Activated T-helper 2 cell treated with anti-CD3 and anti-CD28 coated beads, Interferon-gamma antibody, Interleukin-2, Interleukin-4, amounts not matched to agents 10 μg/mL and 5 μg/mL and 100 μg/mL, durations not matched to agents 14 hours and 24 hours and 36 hours (primary cell): ENCODE measurements around the gene CAMTA1. TPM values are rescaled to one million over a fixed set of nuclear protein-coding genes. Genes with fewer than 3 reads are reported as not detected.

Experiments used
- DNase-seq: peaks from one replicate; pipeline ENCODE4 v3.0.0; 2021; ENCODE audit warnings: low spot score
- H3K27ac Mint-ChIP-seq: one replicate; pipeline ENCODE4 v1.8.0; 2021; ENCODE audit warnings: mixed read lengths
- H3K27me3 Mint-ChIP-seq: one replicate; pipeline ENCODE4 v1.8.0; 2021; ENCODE audit warnings: low read depth, mixed read lengths
- H3K36me3 Mint-ChIP-seq: one replicate; pipeline ENCODE4 v1.8.0; 2021; ENCODE audit warnings: low read depth, mixed read lengths
- H3K4me1 Mint-ChIP-seq: one replicate; pipeline ENCODE4 v1.8.0; 2021; ENCODE audit warnings: low read depth, mixed read lengths
- H3K4me3 Mint-ChIP-seq: one replicate; pipeline ENCODE4 v1.8.0; 2021; ENCODE audit warnings: low read depth, mild to moderate bottlenecking, moderate library complexity, mixed read lengths
- H3K9me3 Mint-ChIP-seq: one replicate; pipeline ENCODE4 v1.8.0; 2021; ENCODE audit warnings: mixed read lengths
- intact Hi-C: fragments of 100-400 bp; cut with micrococcal nuclease; formaldehyde crosslinking; loops from one replicate; pipeline ENCODE4 v1.15.1; 2023
- total RNA-seq: library from RNA; stranded (reverse); gene quantifications from 2 replicates; pipeline ENCODE4 v1.2.3, GENCODE V29; 2022

Gene CAMTA1
- total RNA-seq, 1 donor from 2014 or later = 62.9 TPM

DNA sequence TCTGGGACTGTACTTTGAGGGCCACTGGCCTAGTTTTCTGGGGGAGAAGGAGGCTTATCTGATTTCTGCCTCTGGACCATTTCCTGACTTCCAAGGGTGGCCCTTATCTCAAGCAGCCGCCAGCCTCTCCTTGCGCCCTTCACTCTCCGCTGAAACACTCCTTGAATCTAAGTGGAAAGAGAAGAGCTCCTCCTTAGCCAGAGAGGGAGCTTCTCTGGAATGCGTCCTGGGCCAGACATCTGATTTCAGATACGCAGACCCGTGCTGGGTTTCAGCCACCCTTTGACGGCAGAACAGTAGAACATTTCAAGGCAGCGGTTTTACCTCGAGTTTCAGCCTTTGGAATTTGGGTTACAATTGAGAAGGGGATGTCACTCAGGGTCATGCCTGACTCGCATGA, 308.0 kb downstream of the CAMTA1 start:
- H3K27ac Mint-ChIP-seq = no peak overlapping the region
- DNase-seq = no peak
- H3K27me3 Mint-ChIP-seq = no peaks in the 10 kb centered on the region
- intact Hi-C loops = no loop called here
- no peaks in the 10 kb centered on the region for H3K36me3 Mint-ChIP-seq
- no peak overlapping the region for H3K4me3 Mint-ChIP-seq
- no peaks in the 10 kb centered on the region for H3K9me3 Mint-ChIP-seq
- H3K4me1 Mint-ChIP-seq = no peaks in the 10 kb centered on the region

DNA sequence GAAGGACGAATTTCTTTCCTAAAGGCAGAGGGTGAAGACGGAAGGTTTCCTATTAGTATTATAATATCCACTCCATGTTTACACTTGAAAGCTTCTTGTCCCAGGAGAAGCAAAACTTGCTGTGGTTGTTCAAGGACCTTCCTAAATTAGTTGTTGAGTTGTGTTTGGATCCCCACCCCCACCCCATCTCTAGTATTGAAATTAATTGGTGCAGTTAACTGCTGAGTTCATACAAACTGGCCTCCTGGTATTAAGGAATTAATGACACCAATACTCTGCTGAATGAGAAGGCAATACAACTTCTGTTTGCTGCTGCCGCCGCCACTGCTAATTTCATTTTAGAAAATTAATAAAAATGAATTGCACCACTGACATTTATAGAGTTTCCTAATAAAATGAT, 308.8 kb downstream of the CAMTA1 start:
- no peak for DNase-seq
- H3K36me3 Mint-ChIP-seq = no peaks in the 10 kb centered on the region
- no peak overlapping the region for H3K4me3 Mint-ChIP-seq
- no peaks in the 10 kb centered on the region for H3K27me3 Mint-ChIP-seq
- no peak overlapping the region for H3K27ac Mint-ChIP-seq
- intact Hi-C loops = no loop called here
- H3K9me3 Mint-ChIP-seq = no peaks in the 10 kb centered on the region
- no peaks in the 10 kb centered on the region for H3K4me1 Mint-ChIP-seq

DNA sequence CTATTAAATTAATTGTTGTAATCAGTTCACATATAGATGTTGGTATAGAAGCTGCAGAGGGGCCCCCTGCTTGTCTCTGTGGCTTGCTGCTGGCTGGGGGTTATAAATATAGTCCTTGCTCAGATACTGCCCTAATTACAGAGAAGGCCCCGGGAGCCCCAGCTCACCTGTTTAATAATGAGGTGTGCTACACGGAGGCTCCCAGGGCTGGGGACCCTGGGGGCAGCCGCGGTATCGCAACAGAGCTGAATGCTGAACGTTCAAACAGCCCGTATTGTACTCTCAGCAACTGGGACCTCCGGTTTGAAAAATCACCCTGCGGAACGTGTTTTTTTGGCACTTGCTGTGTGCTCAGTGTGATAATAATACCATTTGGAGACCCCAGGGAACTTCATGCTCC, 309.3 kb downstream of the CAMTA1 start:
- H3K4me1 Mint-ChIP-seq = no peaks in the 10 kb centered on the region
- no peak for DNase-seq
- H3K27me3 Mint-ChIP-seq = no peaks in the 10 kb centered on the region
- intact Hi-C loops = no loop called here
- H3K36me3 Mint-ChIP-seq = no peaks in the 10 kb centered on the region
- no peaks in the 10 kb centered on the region for H3K9me3 Mint-ChIP-seq
- no peak overlapping the region for H3K27ac Mint-ChIP-seq
- no peak overlapping the region for H3K4me3 Mint-ChIP-seq

DNA sequence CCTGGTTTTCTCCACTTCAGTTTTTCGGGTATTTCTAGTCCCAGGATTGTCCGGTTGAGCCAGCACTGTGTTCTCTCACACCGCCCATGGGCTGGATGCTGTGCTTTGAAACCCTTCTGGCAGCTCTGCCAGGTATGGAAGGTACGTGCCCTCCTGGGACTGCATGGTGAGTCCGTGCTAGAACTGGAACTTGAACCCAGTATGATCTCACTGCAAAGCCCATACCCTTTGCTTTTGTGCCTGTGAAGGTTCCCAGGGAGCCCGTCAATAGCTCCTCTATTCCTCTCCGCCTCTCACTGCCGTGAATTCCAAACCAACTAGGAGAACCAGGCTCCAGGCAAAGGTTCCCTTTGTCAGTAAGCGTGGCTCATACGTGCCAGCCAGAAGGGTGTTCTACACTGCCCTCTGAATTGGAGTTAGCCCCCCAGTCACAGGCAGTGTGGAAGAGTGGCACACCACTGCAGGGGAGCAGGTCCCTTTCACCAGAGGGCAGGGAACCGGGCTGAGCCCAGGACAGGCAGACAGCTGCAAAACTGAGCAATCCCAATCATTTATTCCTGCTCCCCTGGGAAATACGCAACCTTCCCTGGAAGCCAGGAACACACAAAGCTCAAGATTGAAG, 310.2 kb downstream of the CAMTA1 start:
- no peak for DNase-seq
- H3K27me3 Mint-ChIP-seq = no peaks in the 10 kb centered on the region
- H3K9me3 Mint-ChIP-seq = no peaks in the 10 kb centered on the region

DNA sequence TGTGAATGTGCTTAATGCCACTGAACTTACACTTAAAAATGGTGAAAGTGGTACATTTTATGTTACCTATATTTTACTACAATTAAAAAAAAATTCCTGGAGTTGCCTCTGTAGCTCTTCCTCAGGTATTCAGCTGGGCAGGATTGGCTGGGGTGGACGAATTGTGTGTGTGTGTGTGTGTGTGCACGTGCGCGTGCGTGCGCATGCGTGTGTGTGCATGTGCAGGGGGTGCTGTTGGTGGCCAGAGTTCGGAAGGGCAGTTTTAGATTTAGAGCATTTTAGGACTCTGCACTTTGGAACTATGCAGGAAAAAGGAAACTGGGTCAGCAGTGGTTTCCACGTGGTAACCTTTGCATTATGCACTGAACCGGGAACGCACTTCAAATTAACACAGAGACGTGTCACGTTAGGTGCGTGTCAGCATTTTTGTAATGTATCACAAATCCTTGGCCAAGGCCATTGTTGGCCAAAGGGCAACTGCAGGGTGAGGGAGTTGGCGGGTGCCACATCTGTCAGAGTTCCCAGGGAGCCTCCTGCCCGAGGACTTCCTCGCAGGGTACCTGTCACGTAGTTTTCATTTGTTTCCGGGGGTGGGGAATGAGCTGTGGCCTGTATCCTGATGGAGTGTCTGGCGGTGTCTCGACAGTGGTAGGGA, 312.8 kb downstream of the CAMTA1 start:
- H3K36me3 Mint-ChIP-seq = no peaks in the 10 kb centered on the region
- no peak overlapping the region for H3K4me3 Mint-ChIP-seq
- no peaks in the 10 kb centered on the region for H3K9me3 Mint-ChIP-seq
- H3K27ac Mint-ChIP-seq = no peak overlapping the region
- no peaks in the 10 kb centered on the region for H3K4me1 Mint-ChIP-seq
- H3K27me3 Mint-ChIP-seq = no peaks in the 10 kb centered on the region
- intact Hi-C loops = no loop called here
- no peak for DNase-seq

More for the DNA sequence above, 310.2 kb downstream of the CAMTA1 start:
- H3K36me3 Mint-ChIP-seq = no peaks in the 10 kb centered on the region
- H3K4me3 Mint-ChIP-seq = no peak overlapping the region
- intact Hi-C loops = no loop called here
- H3K4me1 Mint-ChIP-seq = no peaks in the 10 kb centered on the region
- H3K27ac Mint-ChIP-seq = no peak overlapping the region

DNA sequence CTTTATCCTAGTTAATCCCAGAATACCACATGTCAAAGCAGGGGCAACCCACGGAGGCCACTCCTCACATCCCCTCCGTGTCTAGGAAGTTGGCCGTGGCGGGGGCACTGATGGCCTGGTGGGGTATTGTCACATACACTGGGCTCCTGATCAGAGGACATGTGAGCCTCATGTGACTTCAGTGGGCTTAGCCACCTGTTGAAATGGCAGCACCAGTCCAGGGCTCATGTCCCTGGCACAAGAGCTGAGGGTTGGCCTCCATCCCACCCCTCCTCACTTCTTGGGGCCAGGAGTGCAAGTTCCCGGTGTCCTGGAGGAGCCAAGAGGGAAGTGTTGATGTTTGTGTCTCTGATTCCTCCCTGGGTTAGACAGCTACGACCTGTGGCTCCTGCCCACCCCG, 313.4 kb downstream of the CAMTA1 start:
- intact Hi-C loops = no loop called here
- no peak overlapping the region for H3K4me3 Mint-ChIP-seq
- no peak overlapping the region for H3K27ac Mint-ChIP-seq
- no peaks in the 10 kb centered on the region for H3K4me1 Mint-ChIP-seq
- H3K27me3 Mint-ChIP-seq = no peaks in the 10 kb centered on the region
- no peaks in the 10 kb centered on the region for H3K9me3 Mint-ChIP-seq
- DNase-seq = no peak
- no peaks in the 10 kb centered on the region for H3K36me3 Mint-ChIP-seq

DNA sequence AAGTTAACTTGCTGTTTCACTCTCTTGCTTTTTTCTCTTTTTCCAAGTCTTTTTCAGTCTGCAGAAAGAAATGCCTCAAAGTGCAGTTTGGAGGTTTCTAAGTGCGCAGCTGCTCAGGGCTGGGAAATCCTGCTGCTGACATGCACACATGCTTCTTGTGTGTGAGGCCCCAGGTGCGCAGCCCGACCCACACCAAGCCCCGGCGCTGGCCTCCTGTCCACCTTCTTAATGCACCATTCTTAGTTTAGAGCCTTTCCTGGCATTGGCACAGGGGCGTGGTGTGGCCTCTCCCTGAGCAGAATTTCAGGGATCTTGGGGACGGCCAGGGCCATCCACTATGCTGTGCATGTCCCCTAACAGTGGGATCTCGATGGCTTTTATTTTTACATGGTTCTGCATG, 315.2 kb downstream of the CAMTA1 start:
- H3K27me3 Mint-ChIP-seq = no peaks in the 10 kb centered on the region
- no peaks in the 10 kb centered on the region for H3K9me3 Mint-ChIP-seq
- DNase-seq = no peak
- H3K27ac Mint-ChIP-seq = no peak overlapping the region
- no peaks in the 10 kb centered on the region for H3K36me3 Mint-ChIP-seq
- H3K4me1 Mint-ChIP-seq = no peaks in the 10 kb centered on the region
- intact Hi-C loops = no loop called here
- no peak overlapping the region for H3K4me3 Mint-ChIP-seq

DNA sequence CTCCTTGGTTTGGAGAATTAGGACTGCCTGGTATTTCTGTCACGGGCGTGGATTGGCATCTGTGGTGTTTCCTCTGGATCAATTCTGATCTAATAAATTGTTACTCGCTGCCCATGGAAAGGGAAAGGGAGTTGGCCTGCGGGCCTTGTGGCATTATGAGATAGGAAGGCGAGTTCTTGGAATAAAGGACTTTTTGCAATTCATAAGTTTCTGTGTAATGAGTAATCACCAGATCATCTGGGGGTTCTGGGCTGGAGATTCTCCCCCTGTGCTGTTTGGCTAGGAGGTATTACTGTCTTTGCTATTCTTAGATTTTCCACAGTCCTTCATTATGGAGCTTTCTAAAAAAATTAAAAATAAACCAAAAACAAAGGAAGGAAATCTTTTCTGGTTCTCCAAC, 315.9 kb downstream of the CAMTA1 start:
- Mint-ChIP-seq H3K4me1 (no peaks in the 10 kb centered on the region), H3K27me3 (no peaks in the 10 kb centered on the region), H3K27ac (no peak overlapping the region), H3K9me3 (no peaks in the 10 kb centered on the region), H3K36me3 (no peaks in the 10 kb centered on the region), H3K4me3 (no peak overlapping the region)
- no peak for DNase-seq
- intact Hi-C loops = no loop called here

DNA sequence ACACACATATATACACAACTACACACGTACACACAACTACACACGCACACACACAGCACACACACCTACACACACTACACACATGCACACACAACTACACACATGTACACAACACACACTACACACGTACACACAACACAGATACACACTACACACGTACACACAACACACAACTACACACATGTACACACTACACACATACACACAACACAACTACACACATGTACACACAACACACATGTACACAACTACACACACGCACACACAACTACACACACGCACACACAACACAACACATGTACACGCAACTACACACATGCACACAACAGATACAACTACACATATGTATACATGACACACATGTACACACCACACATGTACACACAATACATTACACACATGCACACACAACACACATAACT, 318.1 kb downstream of the CAMTA1 start:
- intact Hi-C loops = no loop called here
- Mint-ChIP-seq H3K36me3 (no peaks in the 10 kb centered on the region), H3K27me3 (no peaks in the 10 kb centered on the region), H3K4me1 (no peaks in the 10 kb centered on the region), H3K4me3 (no peak overlapping the region), H3K9me3 (no peaks in the 10 kb centered on the region), H3K27ac (no peak overlapping the region)
- DNase-seq = no peak

DNA sequence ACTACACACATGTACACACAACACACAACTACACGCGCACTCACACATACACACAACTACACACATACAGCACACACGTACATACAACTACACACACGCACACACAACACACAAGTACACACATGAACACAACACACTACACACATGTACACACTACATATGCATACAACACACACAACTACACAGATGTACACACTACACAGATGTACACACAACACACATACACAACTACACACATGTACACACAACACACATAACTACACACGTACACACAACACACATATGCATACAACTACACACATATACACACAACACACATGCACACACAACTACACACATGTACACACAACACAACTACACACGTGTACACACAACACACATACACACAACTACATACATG, 318.6 kb downstream of the CAMTA1 start:
- Mint-ChIP-seq H3K27me3 (no peaks in the 10 kb centered on the region), H3K9me3 (no peaks in the 10 kb centered on the region), H3K4me3 (no peak overlapping the region), H3K4me1 (no peaks in the 10 kb centered on the region), H3K27ac (no peak overlapping the region), H3K36me3 (no peaks in the 10 kb centered on the region)
- DNase-seq = no peak
- intact Hi-C loops = no loop called here

DNA sequence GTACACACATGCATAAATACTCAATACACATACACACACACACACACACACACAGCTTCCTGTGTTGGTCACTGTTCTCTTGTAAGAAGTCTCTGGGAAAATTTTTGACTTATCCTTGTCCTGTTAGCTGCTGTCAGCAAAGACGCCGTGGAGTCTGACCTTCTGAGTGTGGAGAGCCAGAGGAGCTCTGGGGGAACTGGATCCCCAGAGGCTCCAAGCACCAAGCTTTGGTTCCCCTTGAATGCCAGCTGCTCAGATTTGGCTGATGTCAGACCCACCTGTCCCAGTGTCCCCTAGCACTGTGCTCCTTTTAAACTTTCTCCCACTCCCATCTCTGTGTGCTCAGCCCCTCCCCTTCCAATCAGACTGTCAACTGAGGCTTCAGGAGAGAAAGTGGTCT, 319.1 kb downstream of the CAMTA1 start:
- no peaks in the 10 kb centered on the region for H3K27me3 Mint-ChIP-seq
- H3K4me3 Mint-ChIP-seq = no peak overlapping the region
- no peak overlapping the region for H3K27ac Mint-ChIP-seq
- intact Hi-C loops = no loop called here
- H3K9me3 Mint-ChIP-seq = no peaks in the 10 kb centered on the region
- no peak for DNase-seq
- no peaks in the 10 kb centered on the region for H3K4me1 Mint-ChIP-seq
- H3K36me3 Mint-ChIP-seq = no peaks in the 10 kb centered on the region

DNA sequence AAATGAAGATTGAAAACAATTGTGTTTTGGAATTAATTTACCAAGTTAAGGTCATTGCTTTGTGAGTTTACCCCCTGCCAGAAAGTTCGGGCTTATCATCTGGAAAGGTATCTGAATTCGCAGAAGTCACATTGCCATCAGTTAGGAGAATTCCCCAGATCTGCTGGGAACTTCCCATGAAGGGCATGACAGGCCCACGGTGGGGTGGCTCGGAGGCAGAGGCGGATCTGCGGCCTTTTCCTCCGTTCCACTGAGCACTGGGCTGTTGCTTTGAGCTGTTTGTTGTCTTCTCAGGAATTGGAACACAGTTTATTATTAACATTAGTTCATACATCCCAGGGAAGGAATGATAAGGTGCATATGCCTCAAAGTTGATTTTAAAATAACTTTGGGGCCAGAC, 320.0 kb downstream of the CAMTA1 start:
- intact Hi-C loops = no loop called here
- H3K27me3 Mint-ChIP-seq = no peaks in the 10 kb centered on the region
- H3K4me1 Mint-ChIP-seq = no peaks in the 10 kb centered on the region
- no peaks in the 10 kb centered on the region for H3K9me3 Mint-ChIP-seq
- no peak overlapping the region for H3K27ac Mint-ChIP-seq
- no peaks in the 10 kb centered on the region for H3K36me3 Mint-ChIP-seq
- no peak overlapping the region for H3K4me3 Mint-ChIP-seq
- no peak for DNase-seq

DNA sequence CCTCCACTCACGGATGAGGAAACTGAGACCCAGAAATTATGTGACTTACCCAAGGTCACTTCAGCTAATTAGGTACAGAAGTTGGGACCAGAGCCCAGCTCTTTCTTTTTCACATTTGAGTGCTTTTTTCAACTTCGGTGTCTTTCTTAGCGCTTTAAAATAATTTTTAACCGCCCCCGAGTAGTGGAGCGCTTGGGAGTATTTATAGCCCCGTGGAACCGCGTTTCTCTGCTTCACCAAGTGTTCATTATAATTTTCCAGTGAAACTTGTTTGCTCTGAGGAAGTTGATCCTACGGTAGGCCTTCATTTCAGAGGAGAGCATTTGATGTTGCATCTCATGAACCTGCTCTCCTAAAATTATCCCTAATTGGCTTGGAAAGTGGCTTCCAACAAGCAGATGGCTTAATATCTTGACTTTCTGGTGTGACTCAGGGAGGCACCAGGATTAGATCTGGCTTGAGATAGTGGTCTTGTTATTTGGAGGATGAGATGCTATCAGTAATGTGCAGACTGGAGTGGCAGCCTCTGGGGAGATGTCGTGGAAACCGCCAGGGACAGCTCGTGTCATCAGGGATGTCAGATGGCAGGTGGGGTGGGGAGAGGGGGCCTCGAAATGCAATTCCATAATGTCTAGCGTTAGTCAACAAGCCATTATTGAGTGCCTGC, 321.3 kb downstream of the CAMTA1 start:
- H3K36me3 Mint-ChIP-seq = no peaks in the 10 kb centered on the region
- H3K4me3 Mint-ChIP-seq = no peak overlapping the region
- H3K27ac Mint-ChIP-seq = no peak overlapping the region
- H3K9me3 Mint-ChIP-seq = no peaks in the 10 kb centered on the region
- H3K27me3 Mint-ChIP-seq = no peaks in the 10 kb centered on the region
- DNase-seq = no peak
- intact Hi-C loops = no loop called here
- no peaks in the 10 kb centered on the region for H3K4me1 Mint-ChIP-seq
